ENCODE data around the gene AKAP5.

DNA sequence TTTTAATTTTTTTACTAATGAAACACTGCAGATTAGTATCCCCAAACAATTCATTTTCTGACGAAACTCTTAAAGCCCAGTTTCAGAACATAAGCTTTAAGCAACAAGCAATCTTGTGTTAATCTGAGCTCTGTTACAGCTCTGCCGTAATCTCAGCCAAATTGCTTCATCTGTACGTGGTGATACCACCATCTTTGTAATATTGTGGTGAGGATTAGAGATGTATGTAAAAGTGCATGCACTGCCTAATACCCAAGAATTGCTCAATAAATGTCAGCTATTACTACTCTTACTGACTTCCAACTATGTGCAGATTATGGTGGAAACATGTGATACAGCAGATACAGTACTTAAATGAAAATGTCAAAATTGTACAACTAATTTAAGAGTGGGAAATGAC, 1.8 kb downstream of the AKAP5 start:
- TF ChIP-seq POLR2A (IDR thresholded peaks at IDR 0.05) = no peak
- TF ChIP-seq, protein P1, sequence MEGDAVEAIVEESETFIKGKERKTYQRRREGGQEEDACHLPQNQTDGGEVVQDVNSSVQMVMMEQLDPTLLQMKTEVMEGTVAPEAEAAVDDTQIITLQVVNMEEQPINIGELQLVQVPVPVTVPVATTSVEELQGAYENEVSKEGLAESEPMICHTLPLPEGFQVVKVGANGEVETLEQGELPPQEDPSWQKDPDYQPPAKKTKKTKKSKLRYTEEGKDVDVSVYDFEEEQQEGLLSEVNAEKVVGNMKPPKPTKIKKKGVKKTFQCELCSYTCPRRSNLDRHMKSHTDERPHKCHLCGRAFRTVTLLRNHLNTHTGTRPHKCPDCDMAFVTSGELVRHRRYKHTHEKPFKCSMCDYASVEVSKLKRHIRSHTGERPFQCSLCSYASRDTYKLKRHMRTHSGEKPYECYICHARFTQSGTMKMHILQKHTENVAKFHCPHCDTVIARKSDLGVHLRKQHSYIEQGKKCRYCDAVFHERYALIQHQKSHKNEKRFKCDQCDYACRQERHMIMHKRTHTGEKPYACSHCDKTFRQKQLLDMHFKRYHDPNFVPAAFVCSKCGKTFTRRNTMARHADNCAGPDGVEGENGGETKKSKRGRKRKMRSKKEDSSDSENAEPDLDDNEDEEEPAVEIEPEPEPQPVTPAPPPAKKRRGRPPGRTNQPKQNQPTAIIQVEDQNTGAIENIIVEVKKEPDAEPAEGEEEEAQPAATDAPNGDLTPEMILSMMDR (IDR thresholded peaks at IDR 0.05) = no peak
- TF ChIP-seq POLR2AphosphoS5 (IDR thresholded peaks at IDR 0.05) = no peak
